SK-N-SH (cell line): ENCODE results near the gene LRIG1.

ENCODE experiments used
- CTCF ChIP-seq: fragments of 200-600 bp; sonication (generic); IDR thresholded peaks from 2 replicates; pipeline ENCODE4 v1.6.1; 2017; ENCODE audit warnings: antibody characterized with exemption, mild to moderate bottlenecking, moderate library complexity
- MEF2A ChIP-seq: IDR thresholded peaks from 2 replicates; pipeline ENCODE4 v1.4.0; 2012; ENCODE audit warnings: low read depth, borderline replicate concordance
- RCOR1 ChIP-seq: fragments of 150-350 bp; IDR thresholded peaks from 2 replicates; pipeline ENCODE4 v1.6.1; 2017; ENCODE audit warnings: antibody characterized with exemption, low read length

- TF ChIP-seq RCOR1 (no peak), CTCF (no peak), MEF2A (no peak)
Measured at GRCh38 chr3:66438046-66438445, 62.8 kb downstream of the LRIG1 start.
